ENCODE data around the gene CUL4A. TPM values are rescaled to one million over a fixed set of nuclear protein-coding genes. Genes with fewer than 3 reads are reported as not detected.

The CUL4A gene
- polyA plus RNA-seq, 1 of the 3 experiments (the other 2 are of a cell fraction): 51.2 TPM

DNA sequence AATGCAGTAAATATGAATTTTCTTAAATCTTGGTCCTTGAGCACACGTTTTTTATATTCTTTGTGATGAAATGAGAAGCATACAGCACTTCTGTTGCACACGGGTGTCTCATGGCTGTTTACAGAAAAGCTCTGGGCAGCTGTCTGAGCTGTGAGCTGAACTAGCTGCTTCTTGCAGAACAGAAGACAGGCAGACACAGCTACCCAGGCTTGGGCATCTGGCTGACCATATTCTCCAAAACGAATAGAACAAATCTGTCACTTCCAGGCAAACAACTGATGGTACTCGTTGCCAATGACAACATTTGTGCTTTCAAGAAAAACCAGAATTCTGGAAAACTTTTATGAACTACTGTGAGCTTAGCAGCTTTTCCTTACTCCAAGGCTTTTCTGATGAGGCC lies 17.1 kb upstream of the CUL4A start:
- WGBS (ENCODE audit: low lambda C conversion rate): 83% methylated on average over 4 of the region's 4 CpGs
- TF ChIP-seq GABPA (IDR thresholded peaks at IDR 0.05; ENCODE audit: low read depth): no peak
- TF ChIP-seq, protein P1, sequence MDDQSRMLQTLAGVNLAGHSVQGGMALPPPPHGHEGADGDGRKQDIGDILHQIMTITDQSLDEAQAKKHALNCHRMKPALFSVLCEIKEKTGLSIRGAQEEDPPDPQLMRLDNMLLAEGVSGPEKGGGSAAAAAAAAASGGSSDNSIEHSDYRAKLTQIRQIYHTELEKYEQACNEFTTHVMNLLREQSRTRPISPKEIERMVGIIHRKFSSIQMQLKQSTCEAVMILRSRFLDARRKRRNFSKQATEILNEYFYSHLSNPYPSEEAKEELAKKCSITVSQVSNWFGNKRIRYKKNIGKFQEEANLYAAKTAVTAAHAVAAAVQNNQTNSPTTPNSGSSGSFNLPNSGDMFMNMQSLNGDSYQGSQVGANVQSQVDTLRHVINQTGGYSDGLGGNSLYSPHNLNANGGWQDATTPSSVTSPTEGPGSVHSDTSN (IDR thresholded peaks at IDR 0.05): no peak
- TF ChIP-seq, protein P2, sequence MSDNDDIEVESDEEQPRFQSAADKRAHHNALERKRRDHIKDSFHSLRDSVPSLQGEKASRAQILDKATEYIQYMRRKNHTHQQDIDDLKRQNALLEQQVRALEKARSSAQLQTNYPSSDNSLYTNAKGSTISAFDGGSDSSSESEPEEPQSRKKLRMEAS (IDR thresholded peaks at IDR 0.05; ENCODE audit: low read depth): no peak
- no peak for TF ChIP-seq EZH2phosphoT487 (IDR thresholded peaks at IDR 0.05; ENCODE audit: borderline replicate concordance, low read depth)
- TF ChIP-seq, protein P3, sequence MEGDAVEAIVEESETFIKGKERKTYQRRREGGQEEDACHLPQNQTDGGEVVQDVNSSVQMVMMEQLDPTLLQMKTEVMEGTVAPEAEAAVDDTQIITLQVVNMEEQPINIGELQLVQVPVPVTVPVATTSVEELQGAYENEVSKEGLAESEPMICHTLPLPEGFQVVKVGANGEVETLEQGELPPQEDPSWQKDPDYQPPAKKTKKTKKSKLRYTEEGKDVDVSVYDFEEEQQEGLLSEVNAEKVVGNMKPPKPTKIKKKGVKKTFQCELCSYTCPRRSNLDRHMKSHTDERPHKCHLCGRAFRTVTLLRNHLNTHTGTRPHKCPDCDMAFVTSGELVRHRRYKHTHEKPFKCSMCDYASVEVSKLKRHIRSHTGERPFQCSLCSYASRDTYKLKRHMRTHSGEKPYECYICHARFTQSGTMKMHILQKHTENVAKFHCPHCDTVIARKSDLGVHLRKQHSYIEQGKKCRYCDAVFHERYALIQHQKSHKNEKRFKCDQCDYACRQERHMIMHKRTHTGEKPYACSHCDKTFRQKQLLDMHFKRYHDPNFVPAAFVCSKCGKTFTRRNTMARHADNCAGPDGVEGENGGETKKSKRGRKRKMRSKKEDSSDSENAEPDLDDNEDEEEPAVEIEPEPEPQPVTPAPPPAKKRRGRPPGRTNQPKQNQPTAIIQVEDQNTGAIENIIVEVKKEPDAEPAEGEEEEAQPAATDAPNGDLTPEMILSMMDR (IDR thresholded peaks at IDR 0.05): no peak
- TF ChIP-seq CHD2 (IDR thresholded peaks at IDR 0.05; ENCODE audit: low read length, partially characterized antibody): no peak
- TF ChIP-seq RAD21 (IDR thresholded peaks at IDR 0.05; ENCODE audit: low read length): no peak
- TF ChIP-seq MXI1 (IDR thresholded peaks at IDR 0.05; ENCODE audit: low read depth, low read length): no peak
- TF ChIP-seq NRF1 (IDR thresholded peaks at IDR 0.05; ENCODE audit: low read depth, low read length): no peak
- TF ChIP-seq ELF1 (IDR thresholded peaks at IDR 0.05): no peak
- no peak for TF ChIP-seq FOXM1 (IDR thresholded peaks at IDR 0.05; ENCODE audit: low read depth)
- TF ChIP-seq FOXJ3 (CRISPR knock-in tag; IDR thresholded peaks at IDR 0.05): no peak
- TF ChIP-seq, protein P4, sequence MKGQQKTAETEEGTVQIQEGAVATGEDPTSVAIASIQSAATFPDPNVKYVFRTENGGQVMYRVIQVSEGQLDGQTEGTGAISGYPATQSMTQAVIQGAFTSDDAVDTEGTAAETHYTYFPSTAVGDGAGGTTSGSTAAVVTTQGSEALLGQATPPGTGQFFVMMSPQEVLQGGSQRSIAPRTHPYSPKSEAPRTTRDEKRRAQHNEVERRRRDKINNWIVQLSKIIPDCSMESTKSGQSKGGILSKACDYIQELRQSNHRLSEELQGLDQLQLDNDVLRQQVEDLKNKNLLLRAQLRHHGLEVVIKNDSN (IDR thresholded peaks at IDR 0.05; ENCODE audit: borderline replicate concordance, low read depth): no peak
- no peak overlapping the region for H3K4me3 ChIP-seq (ENCODE audit: low read depth in 2 of 2, low read length in 1 of 2)
- no peak overlapping the region for H3K27ac ChIP-seq (ENCODE audit: low read depth in 2 of 2, low read length in 1 of 2)
- no peaks in the 10 kb centered on the region for H3K9me2 ChIP-seq
- DNase-seq: no peak
- H3K9me3 ChIP-seq: no peaks in the 10 kb centered on the region
- H3K4me2 ChIP-seq: no peak overlapping the region
- no peaks in the 10 kb centered on the region for H4K20me1 ChIP-seq (ENCODE audit: insufficient read depth)
- CTCF ChIA-PET: interaction anchor here (0.9 kb wide), 1 partner anchor 201 kb away, joined by 3 read pairs; no protein-coding TSS in a partner anchor
- no peak overlapping the region for H2AFZ ChIP-seq (ENCODE audit: low read depth)
- peaks cover under 1% of the 10 kb centered on the region for H3K79me2 ChIP-seq (ENCODE audit: insufficient read depth)
- peaks cover 50 to 79% of the 10 kb centered on the region in 2 experiments for H3K36me3 ChIP-seq (replicated peaks in 1 of 2; ENCODE audit: control insufficient read depth in 1 of 2, insufficient read depth in 2 of 2, low read length in 1 of 2)
- H3F3A ChIP-seq (replicated peaks; ENCODE audit: insufficient read depth): peaks cover 16% of the 10 kb centered on the region
- H3K9ac ChIP-seq: no peak overlapping the region
- POLR2A ChIA-PET: no interaction called here
- H3K27me3 ChIP-seq (ENCODE audit: insufficient read depth): no peaks in the 10 kb centered on the region
- H3K4me1 ChIP-seq (ENCODE audit: control insufficient read depth in 1 of 2, insufficient read depth in 2 of 2, low read depth in 1 of 2, low read length in 1 of 2): peaks cover 0 to 7% of the 10 kb centered on the region in 2 experiments; a peak in 2 of 4 replicates

DNA sequence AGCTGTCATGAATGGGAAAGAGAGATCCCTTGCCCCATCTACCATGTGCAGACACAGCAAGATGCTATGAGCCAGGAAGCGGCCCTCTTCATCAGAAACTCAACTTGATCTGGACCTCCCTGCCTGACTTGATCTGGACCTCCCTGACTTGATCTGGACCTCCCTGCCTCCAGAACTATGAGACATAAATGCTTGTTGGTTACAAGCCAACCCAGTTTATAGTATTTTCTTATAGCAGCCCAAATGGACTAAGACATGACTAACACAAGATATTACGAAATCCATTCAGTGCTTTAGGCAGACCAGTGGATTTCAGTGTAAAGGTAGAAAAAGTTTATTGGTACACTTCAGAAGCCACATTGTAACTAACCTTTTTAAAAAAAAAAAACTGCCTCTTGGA lies 16.5 kb upstream of the CUL4A start:
- ChIA-PET CTCF (interaction anchor here (0.9 kb wide), 1 partner anchor 201 kb away, joined by 3 read pairs; no protein-coding TSS in a partner anchor), POLR2A (no interaction called here)
- no peak overlapping the region for H3K4me2 ChIP-seq
- DNase-seq: no peak
- H3K79me2 ChIP-seq (ENCODE audit: insufficient read depth): peaks cover 6% of the 10 kb centered on the region
- H3K27ac ChIP-seq (ENCODE audit: low read depth in 2 of 2, low read length in 1 of 2): no peak overlapping the region
- H3K4me1 ChIP-seq (ENCODE audit: control insufficient read depth in 1 of 2, insufficient read depth in 2 of 2, low read depth in 1 of 2, low read length in 1 of 2): peaks cover 0 to 2% of the 10 kb centered on the region in 2 experiments; a peak in 2 of 4 replicates
- H3K9ac ChIP-seq: no peak overlapping the region
- H3F3A ChIP-seq (replicated peaks; ENCODE audit: insufficient read depth): peaks cover 11% of the 10 kb centered on the region
- H3K4me3 ChIP-seq (ENCODE audit: low read depth in 2 of 2, low read length in 1 of 2): no peak overlapping the region
- no peaks in the 10 kb centered on the region for H4K20me1 ChIP-seq (ENCODE audit: insufficient read depth)
- H3K9me2 ChIP-seq: no peaks in the 10 kb centered on the region
- H3K27me3 ChIP-seq (ENCODE audit: insufficient read depth): no peaks in the 10 kb centered on the region
- H2AFZ ChIP-seq (ENCODE audit: low read depth): no peak overlapping the region
- H3K9me3 ChIP-seq: no peaks in the 10 kb centered on the region
- H3K36me3 ChIP-seq (replicated peaks in 1 of 2; ENCODE audit: control insufficient read depth in 1 of 2, insufficient read depth in 2 of 2, low read length in 1 of 2): peaks cover 56 to 82% of the 10 kb centered on the region in 2 experiments
- 92% methylated on average over 2 of the region's 2 CpGs for WGBS (ENCODE audit: low lambda C conversion rate)
- TF ChIP-seq FOXJ3 (CRISPR knock-in tag; IDR thresholded peaks at IDR 0.05) (no peak), EZH2phosphoT487 (IDR thresholded peaks at IDR 0.05; ENCODE audit: borderline replicate concordance, low read depth) (no peak), YY1 (IDR thresholded peaks at IDR 0.05; ENCODE audit: low read depth) (no peak), FOSL2 (IDR thresholded peaks at IDR 0.05; ENCODE audit: borderline replicate concordance, low read depth) (no peak), TCF12 (IDR thresholded peaks at IDR 0.05) (no peak), TEAD4 (IDR thresholded peaks at IDR 0.05; ENCODE audit: borderline replicate concordance, insufficient read depth) (no peak), RAD21 (IDR thresholded peaks at IDR 0.05; ENCODE audit: low read length) (no peak), ELF1 (IDR thresholded peaks at IDR 0.05) (no peak), POLR2AphosphoS5 (IDR thresholded peaks at IDR 0.05; ENCODE audit: low read depth, low read length) (no peak), SMC3 (IDR thresholded peaks at IDR 0.05; ENCODE audit: low read depth, low read length) (no peak), SIN3A (IDR thresholded peaks at IDR 0.05; ENCODE audit: borderline replicate concordance, low read depth, low read length) (no peak), GABPA (IDR thresholded peaks at IDR 0.05; ENCODE audit: low read depth) (no peak), RCOR1 (IDR thresholded peaks at IDR 0.05; ENCODE audit: low read length) (no peak)
- TF ChIP-seq, protein P5, sequence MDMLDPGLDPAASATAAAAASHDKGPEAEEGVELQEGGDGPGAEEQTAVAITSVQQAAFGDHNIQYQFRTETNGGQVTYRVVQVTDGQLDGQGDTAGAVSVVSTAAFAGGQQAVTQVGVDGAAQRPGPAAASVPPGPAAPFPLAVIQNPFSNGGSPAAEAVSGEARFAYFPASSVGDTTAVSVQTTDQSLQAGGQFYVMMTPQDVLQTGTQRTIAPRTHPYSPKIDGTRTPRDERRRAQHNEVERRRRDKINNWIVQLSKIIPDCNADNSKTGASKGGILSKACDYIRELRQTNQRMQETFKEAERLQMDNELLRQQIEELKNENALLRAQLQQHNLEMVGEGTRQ (IDR thresholded peaks at IDR 0.05; ENCODE audit: borderline replicate concordance, low read depth, low read length): no peak
- TF ChIP-seq, protein P3 (IDR thresholded peaks at IDR 0.05): no peak
